PFSK-1 (cell line): Measurements from ENCODE around the gene OR12D2.

ENCODE experiments used
- FOXP2 ChIP-seq: optimal IDR thresholded peaks from 2 replicates; pipeline ENCODE3; 2011; ENCODE audit warnings: borderline replicate concordance, control low read depth, inconsistent platforms; ENCODE audit not compliant: insufficient read depth; ENCODE audit errors: extremely low read length, extremely low read depth
- POLR2AphosphoS5 ChIP-seq: IDR thresholded peaks from 2 replicates; pipeline ENCODE4 v1.6.1; 2012; ENCODE audit warnings: low read depth, mild to moderate bottlenecking, control low read depth, low read length, moderate library complexity
- REST ChIP-seq, 2 experiments: IDR thresholded peaks; 2 replicates each; pipeline versions ENCODE4 v1.6.1 to v1.8.0; 2011 to 2012; ENCODE audit warnings: low read depth in 2 of 2, low read length in 2 of 2, control low read depth in 1 of 2, inconsistent platforms in 1 of 2, mild to moderate bottlenecking in 1 of 2, moderate library complexity in 1 of 2; ENCODE audit not compliant: insufficient read depth in 1 of 2
- SIN3A ChIP-seq: IDR thresholded peaks from 2 replicates; pipeline ENCODE4 v1.6.1; 2012; ENCODE audit warnings: mild to moderate bottlenecking, low read length, moderate library complexity, borderline replicate concordance; ENCODE audit not compliant: insufficient read depth
- TAF1 ChIP-seq: IDR thresholded peaks from 2 replicates; pipeline ENCODE4 v1.6.1; 2012; ENCODE audit warnings: low read length, control low read depth, borderline replicate concordance; ENCODE audit not compliant: insufficient read depth

- TF ChIP-seq POLR2AphosphoS5 = no peak
- TF ChIP-seq REST (IDR thresholded peaks at IDR 0.05; ENCODE audit: insufficient read depth in 1 of 2, low read depth in 2 of 2, low read length in 2 of 2) = no peak
- no peak for TF ChIP-seq SIN3A
- TF ChIP-seq TAF1 = no peak
- no peak for TF ChIP-seq FOXP2
Observed at GRCh38 chr6:29426654-29427053, 31.2 kb downstream of the OR12D2 start.
